Epithelial cell of esophagus (primary cell): ENCODE measurements around the gene CAMK1.
A peak's percentile ranks its signal among the peaks of the same experiment; 100 is the strongest.

Experiments used
- DNase-seq: peaks from one replicate; pipeline ENCODE4 v3.0.0; 2010; ENCODE audit warnings: low read depth
- H3K4me3 ChIP-seq: 2 replicates; pipeline ENCODE4 v1.5.1; 2011; ENCODE audit warnings: mild to moderate bottlenecking, low read length, control low read depth
- TF ChIP-seq, protein P1 (sequence below): IDR thresholded peaks from 2 replicates; pipeline ENCODE4 v1.5.1; 2011; ENCODE audit warnings: low read depth, mild to moderate bottlenecking, low read length, control low read depth, inconsistent platforms; ENCODE audit not compliant: insufficient read depth; ENCODE audit errors: missing control alignments

Gene CAMK1

DNA sequence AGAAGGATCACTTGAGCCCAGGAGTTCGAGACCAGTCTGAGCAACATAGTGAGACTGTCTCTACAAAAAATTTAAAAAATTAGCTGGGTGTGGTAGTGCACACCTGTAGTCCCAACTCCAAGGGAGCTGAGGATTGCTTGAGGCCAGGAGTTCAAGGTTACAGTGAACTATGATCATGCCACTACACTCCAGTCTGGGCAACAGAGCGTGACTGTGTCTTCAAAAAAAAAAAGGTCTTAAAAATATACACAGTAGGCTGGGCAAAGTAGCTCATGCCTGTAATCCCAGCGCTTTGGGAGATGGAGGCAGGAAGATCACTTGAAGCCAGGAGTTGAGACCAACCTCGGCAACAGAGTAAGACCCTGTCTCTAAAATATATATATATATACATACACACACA is 11.2 kb upstream of the CAMK1 start:
- TF ChIP-seq, protein P1, sequence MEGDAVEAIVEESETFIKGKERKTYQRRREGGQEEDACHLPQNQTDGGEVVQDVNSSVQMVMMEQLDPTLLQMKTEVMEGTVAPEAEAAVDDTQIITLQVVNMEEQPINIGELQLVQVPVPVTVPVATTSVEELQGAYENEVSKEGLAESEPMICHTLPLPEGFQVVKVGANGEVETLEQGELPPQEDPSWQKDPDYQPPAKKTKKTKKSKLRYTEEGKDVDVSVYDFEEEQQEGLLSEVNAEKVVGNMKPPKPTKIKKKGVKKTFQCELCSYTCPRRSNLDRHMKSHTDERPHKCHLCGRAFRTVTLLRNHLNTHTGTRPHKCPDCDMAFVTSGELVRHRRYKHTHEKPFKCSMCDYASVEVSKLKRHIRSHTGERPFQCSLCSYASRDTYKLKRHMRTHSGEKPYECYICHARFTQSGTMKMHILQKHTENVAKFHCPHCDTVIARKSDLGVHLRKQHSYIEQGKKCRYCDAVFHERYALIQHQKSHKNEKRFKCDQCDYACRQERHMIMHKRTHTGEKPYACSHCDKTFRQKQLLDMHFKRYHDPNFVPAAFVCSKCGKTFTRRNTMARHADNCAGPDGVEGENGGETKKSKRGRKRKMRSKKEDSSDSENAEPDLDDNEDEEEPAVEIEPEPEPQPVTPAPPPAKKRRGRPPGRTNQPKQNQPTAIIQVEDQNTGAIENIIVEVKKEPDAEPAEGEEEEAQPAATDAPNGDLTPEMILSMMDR: no peak
- no peak overlapping the region for H3K4me3 ChIP-seq

DNA sequence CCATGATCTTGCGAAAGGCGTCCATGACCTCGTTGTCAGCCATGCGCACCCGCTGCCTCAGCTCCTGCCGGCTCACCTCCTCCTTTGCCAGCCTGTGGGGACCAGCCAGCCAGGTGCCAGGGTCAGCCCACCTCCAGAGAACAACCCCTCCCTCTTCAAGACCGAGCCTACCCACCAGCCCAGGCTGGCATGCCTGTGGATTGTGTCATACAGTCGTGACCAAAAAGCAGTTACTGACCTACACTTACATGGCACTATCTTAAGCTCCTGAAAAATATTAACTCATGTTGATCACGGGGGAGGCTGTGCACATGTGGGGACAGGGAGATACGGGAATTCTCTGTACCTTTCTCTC is 10.7 kb upstream of the CAMK1 start:
- no peak overlapping the region for H3K4me3 ChIP-seq
- TF ChIP-seq, protein P1: no peak
- no peak for DNase-seq

More for the DNA sequence above, 11.2 kb upstream of the CAMK1 start:
- no peak for DNase-seq

DNA sequence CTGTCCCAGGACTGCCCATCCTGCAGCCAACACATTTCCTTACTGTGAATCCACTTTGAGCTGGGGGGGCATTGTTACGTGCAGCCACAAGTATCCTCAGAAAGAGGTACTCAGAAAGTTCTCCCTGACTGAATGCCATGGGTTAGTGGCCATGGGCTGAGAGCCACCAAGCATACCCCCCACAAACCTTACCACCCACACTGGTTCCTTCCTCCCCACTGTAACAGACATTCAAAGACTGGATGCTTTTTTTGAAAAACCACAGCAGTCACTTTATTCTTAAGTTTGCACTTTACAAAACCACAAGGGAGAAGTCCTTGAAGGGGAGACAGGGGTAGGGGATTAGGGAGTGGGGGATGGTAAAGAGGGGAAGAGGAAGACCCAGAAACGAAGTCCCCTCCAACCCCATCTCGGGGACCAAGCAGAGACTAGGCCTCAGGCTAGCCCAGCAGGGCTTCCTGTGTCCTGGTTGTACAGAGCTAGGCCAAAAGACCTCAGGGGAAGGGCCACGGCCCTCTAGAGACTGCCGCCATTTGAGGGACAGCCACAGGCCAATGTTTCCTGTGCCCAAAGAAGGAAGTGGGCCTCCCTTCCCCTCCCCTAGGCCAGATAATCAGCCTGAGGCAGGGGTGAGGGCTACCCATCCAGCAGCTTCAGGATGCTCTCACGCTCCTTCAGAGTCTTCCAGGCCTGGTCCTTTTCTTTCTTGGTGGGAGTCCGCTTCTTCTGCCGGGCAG is 10.1 kb upstream of the CAMK1 start:
- DNase-seq: no peak
- TF ChIP-seq, protein P1: no peak
- no peak overlapping the region for H3K4me3 ChIP-seq

DNA sequence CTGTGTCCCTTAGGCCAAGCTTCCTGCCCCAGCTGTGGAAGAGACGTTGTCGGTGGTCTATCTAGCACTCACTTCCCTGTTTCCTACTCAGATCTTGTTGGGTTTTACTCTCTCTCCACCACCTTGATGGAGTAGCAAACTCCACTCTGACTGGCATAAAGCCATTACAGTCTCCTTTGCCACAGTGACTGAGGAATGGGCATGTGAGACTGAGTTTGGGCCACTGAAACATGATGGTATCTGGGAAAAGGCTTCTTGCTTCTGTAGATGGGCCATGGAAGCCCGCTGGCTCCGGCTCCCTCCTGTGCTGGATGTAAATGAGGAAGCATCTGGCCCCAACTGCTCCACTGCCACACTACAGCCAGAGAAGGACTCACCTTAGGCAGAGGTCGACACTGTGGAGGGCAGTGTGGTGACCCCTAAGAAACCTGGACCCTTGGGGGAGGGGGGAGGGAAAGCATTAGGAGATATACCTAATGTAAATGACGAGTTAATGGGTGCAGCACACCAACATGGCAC is 9.4 kb upstream of the CAMK1 start:
- TF ChIP-seq, protein P1: no peak
- DNase-seq: no peak
- H3K4me3 ChIP-seq: no peak overlapping the region

DNA sequence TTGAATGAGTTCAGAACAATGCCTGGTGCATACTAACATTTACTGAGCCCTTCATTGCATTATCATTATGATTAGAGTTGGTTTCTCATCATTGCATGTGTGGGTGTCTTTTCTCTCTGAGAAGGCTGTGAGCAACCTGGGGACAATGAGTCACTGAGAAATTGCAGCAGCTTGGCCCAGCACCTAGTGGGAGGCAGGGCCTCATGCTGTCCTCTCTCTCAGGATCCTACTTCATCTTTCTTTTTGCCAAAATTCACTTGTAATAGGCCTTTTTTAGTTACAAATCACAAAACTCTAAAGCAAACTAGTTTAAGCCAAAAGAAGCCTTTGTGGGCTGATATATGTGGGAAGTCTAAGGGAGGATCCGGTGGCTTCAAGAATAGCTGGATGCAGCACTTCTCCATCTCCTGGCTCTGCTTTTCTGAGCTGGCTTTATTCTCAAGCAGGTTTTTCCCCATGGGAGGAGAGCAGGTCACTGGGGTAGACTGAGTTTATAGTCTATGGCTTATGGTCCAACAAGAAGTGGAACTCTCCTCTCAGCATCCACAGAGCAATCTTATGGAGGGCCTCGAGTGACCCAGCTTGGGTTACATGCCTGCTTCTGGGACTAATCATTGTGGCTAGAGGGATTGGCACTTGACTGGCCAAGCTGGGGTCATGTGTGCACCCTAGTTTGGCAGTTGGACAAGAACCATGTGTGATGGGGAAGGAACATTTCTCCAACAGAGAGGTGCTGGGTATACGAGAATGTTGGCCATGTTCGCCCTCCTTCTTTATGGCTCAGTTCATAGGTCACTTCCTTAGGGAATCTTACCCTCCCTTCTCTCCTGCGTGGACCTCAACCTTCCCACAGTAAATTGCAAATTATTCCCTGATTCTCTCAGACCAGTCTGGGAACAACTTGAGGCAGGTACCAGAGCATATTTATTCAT is 8.7 kb upstream of the CAMK1 start:
- TF ChIP-seq, protein P1: no peak
- peak; percentile 77 for DNase-seq
- no peak overlapping the region for H3K4me3 ChIP-seq

DNA sequence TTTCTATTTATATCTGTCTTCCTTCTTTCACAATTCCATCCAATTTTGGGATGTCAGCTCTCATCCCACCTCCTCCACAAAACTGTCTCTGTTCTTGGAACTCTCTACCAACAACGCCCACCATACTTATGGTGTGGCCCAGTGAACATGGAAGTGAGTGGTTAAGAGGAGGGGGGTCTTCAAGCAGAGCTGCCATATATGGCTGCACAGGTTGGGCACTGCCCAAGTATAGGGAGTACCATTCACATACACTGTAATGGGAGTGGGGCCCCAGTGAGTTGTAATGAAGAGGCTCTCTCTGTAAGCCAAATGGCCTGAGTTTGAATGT is 7.9 kb upstream of the CAMK1 start:
- H3K4me3 ChIP-seq: no peak overlapping the region
- no peak for DNase-seq
- TF ChIP-seq, protein P1: no peak
